G401 (cell line): ENCODE measurements around the gene CD1B. TPM values are rescaled to one million over a fixed set of nuclear protein-coding genes. Genes with fewer than 3 reads are reported as not detected.
A peak's percentile ranks its signal among the peaks of the same experiment; 100 is the strongest.
"Not testable (repeated sequence)": the region's sequence is repeated elsewhere in the genome, so short reads cannot be mapped to it uniquely, and the experiment has no call there.

Experiments used
- DNase-seq: peaks from one replicate; pipeline ENCODE4 v3.0.0-alpha.2; 2015; ENCODE audit warnings: low spot score
- in situ Hi-C: cut with HindIII; loops from 2 replicates; pipeline ENCODE4 v1.10.0; 2016; ENCODE audit warnings: low sequenced_read_pairs, mixed read lengths
- total RNA-seq: library from RNA; depleted of rRNA; stranded (reverse); fragments of >200 nt; shearing (Covaris generic); gene quantifications from 2 replicates; pipeline ENCODE4 v1.2.3, GENCODE V29; 2014

The CD1B gene
- total RNA-seq, 1 experiment from 2014 or later: not detected

DNA sequence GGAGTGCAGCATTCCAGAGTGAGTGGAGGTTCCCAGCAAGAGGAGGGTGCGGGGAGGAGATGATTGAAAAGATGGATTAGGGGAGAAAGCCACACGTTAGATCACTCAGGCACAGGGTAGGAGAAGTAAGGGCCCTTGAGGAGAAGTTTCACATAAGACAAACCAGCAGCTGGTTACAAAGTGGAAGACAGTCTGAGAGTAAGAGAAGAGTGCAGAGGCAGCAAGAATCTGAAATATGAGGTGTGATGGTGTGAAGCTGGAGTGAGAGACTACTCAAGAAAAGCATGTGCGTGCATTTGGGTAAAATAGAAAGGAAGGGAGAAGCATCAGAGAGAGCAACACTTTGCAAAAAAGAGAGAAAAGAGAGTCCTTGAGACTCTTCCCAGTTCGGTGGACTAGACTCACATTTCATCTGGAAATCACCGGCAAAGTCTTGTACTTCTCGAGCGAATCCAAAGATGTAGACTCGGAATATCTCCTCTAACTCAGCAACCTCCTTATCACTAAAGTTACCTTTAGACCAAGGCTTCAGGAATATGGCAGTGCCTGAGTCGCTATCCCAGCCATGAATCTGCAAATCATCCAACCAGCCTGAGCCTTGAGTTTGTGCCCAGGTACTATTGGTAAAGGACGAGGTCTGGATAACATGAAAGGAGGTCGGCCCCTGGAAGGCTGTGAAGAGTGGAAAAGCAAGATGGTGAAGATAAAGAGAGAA, 783 bp downstream of the CD1B start:
- in situ Hi-C loops: no loop called here
- DNase-seq: no peak

DNA sequence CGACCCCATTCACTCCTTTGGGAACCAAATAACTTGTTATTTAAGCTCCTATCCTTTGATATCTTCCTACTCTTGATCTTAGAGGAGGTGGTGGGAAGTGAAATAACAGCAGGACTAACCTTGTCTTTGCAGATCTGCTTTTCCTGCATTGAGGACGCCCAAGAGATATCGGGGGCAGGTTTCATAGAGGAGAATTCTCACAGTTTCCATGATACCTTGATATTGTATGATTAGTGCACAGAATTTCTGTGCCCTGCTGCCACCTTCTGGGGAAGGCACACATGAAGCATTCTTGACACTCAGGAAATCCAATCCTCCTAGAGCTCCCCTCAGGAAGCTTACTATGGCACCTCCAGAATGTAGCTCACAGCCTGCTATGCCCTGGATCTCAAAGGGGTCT, 1.6 kb downstream of the CD1B start:
- in situ Hi-C loops: no loop called here
- no peak for DNase-seq

DNA sequence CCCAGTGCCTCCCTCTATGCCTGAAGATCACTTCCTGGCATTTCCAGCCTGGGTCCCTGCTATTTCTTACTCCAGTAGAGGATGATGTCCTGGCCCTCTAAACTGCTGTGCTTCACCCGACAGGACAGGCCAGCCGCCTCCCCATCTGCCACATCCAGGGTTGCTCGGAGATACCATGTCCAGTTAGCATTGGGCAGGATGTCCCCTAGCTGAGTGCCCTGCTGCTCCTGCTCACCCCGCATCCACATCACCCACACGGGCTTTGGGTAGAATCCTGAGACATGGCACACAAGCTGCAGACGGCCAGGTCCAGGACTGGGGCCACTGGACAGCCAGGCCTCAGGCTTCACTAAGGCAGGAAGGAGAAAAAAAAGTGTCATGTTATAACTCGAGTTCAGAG, 2.0 kb downstream of the CD1B start:
- in situ Hi-C loops: no loop called here
- no peak for DNase-seq

DNA sequence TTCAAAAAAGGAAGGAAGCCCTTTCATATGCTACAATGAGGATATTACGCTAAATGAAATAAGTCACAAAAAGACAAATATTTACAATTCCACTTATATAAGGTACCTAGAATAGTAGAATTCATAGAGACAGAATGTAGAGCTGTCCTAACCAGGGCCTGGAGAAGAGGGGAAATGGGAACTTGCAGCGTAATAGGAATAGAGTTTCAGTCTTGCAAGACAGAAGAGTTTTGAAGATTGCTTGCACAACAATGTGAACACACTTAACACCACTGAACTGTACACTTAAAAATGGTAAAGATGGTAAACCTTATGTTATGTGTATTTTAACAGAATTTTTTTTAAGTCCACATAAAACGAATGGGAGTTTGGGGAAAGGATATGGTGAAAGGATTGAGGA, 2.9 kb downstream of the CD1B start:
- in situ Hi-C loops: no loop called here

DNA sequence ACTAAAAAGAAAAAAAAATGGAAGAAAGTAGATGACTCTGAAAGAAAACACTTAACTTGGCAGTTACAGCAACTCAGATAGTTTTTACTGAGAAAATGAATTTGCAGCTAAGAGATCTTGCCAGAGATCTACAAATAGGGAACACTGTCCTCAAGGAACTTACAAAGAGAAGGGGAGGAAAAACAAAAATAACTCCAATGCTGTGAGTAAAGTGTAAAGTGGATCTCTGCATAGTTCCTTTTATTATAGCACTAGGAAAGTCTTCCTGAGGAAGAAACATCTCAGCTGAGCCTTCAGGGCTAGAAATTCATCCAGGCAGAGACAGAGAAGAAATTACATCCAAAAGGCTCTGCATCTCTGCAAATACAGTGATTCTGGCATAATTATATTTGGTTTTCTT, 3.9 kb downstream of the CD1B start:
- in situ Hi-C loops: no loop called here
- no peak for DNase-seq

More for the DNA sequence above, 2.9 kb downstream of the CD1B start:
- DNase-seq: no peak

DNA sequence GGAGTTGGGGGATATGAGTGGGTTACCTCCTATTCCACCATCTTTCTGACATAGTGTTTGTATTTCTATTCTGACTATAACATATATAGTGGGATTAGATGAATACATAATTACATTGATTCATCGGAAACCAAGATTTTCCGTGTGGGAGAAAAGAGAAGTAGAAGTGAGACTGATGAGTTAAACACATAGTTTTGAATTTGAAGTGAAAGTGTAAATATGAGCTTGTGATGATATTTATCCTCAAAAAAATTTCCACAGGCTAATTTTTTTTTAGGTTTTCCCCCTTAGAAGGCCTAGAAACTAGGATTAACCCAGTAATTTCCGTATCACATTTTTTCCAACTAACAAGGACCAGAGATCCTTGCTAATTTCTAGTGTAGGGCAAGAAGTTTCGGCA, 6.9 kb downstream of the CD1B start:
- no peak for DNase-seq
- in situ Hi-C loops: no loop called here

DNA sequence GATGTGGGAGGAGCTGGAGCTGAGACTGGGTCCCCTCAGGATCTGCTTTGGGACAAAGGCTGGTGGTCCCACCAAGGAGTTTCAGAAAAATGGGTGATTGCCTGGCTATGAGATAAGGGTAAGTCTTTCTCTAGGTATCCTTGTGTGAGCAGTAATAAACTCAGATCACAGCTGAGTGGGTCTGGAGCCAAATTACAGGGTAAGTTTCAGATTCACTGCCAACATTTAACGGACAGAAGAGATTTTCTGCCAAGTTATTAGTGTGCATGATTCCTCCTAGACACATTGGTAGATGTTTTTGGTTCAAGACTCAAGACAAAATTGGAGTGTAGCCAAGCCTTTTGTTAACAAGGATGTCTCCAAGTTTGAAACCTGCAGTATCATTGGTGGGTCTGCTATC, 7.5 kb downstream of the CD1B start:
- no peak for DNase-seq
- in situ Hi-C loops: no loop called here

DNA sequence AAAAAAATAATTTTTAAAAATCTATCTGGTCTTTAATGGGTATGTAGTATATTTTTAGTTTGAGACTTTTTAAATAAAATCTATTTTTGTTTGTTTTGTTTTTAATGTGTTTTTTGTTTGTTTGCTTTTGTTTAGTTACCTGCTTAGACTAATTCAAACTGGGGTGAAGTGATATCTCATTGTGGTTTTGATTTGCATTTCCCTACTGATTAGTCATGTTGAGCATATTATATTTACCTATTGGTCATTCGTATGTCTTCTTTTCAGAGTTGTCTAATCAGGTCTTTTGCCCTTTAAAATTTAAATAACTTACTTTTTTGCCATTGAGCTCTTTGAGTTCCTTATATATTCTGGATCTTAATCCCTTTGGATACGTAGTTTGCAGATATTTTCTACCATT, 20.3 kb downstream of the CD1B start:
- DNase-seq: no peak
- in situ Hi-C loops: no loop called here

DNA sequence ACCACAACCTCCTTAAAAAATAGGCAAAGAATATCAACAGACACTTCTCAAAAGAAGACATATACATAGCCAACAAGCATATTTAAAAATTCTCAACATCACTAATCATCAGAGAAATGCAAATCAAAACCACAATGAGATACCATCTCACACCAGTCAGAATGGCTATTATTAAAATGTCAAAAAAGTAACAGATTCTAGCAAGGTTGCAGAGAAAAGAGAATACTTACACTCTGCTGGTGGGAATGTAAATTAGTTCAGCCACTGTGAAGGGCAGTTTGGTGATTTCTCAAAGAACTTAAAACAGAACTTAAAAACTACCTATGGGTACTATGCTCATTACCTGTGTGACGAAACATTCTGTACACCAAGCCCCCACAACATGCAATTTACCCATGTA, 20.7 kb downstream of the CD1B start:
- in situ Hi-C loops: no loop called here
- no peak for DNase-seq

DNA sequence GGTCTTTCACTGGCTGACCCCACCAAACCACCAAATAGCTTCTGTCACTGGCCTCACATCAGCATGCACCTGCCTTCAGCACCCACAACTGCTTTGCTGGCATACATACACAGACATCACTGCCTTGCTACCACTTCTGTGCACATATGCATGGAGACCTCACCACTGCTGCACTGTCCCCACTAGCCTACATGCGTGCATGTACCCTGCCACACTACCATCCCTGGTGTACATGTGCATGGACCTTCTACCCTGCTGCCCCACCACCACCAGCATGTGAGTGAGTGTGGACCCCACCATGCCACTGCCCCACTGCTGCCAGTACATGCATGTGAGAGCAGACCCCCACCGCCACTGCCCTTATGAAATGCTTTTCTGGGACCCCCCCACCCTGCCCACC, 35.5 kb downstream of the CD1B start:
- DNase-seq: no peak
- in situ Hi-C loops: no loop called here

DNA sequence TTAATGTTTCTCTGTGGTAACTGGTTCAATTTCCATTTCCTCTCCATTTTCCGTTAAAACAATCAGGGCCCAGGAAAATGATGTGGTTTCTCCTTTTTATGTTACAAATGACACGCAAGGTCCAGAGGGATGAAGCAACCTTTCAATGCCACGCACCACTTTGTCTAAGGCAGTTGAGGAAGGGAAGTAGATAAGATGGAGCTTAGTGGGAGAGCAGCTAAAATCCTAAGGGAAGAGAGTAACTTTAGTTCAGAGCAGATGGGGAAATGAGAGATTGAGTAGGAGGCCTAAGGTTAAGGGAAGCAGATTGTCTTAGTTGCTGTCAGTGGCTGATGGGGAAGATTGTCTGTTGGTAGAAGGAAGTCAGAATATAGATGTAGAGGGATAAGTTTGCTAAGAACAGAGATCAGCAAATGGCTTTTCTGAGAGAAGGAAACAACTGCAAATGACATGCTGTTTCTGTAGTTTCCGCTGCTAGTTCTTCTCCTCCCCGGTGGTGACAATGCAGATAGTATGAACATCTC, 40.9 kb downstream of the CD1B start:
- no peak for DNase-seq
- in situ Hi-C loops: no loop called here

DNA sequence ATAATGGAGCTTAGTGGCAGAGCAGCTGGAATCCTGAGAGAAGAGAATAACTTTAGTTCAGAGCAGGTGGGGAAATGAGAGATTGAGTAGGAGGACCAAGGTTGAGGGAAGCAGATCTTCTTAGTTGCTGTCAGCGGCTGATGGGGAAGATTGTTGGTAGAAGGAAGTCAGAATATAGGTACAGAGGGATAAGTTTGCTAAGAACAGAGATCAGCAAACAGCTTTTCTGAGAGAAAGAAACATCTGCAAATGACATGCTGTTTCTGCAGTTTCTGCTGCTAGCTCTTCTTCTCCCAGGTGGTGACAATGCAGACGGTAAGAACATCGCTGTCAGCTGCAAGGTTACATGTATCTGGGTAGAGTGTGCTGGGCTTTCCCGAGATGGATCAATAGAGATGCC, 41.5 kb downstream of the CD1B start, which contains the start of gene CD1C:
Gene CD1C, plus strand, starts transcription at position 113 of the 400 bp plus-strand sequence. Its CDS starts 142 bp downstream, at position 255.
- in situ Hi-C loops: no loop called here

DNA sequence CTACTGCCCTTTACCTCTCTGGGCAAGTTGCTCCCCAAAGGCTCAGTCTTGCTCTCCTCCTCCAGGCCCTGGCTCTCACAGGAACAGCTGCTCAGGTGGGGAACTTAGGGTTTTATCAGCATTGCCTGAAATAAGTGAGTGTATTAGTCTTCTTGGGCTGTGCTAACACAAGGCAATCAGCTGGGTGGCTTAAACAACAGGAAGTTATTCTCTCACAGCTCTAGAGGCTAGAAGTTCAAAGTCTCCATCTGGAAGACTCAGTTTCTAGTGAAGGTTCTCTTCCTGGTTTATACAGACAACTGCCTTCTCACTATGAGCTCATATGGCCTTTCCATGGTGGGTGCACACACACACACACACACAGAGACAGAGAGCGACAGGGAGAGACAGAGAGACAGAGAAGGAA, 44.4 kb downstream of the CD1B start:
- DNase-seq: no peak
- in situ Hi-C loops: no loop called here

More for the DNA sequence above, 41.5 kb downstream of the CD1B start, which contains the start of gene CD1C:
- DNase-seq: no peak

DNA sequence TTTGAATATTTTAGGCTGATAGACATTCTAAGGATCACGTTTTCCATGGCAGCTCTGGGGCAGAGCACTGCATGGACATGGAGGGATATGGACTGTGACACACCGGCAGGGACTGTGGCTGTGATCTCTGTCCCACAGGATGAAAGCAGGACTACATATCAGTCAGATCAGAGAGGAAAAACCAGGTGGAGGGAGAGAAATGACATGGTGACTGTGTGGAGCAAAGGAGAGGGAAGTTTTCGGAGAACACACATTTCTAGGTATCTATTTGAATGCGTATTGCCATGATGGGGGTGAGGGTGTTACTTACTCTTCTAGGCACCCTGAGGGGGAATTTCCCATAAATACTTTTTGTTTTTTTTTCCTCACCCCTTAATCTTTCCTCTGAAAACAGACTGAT, 44.8 kb downstream of the CD1B start:
- DNase-seq: no peak
- in situ Hi-C loops: no loop called here

DNA sequence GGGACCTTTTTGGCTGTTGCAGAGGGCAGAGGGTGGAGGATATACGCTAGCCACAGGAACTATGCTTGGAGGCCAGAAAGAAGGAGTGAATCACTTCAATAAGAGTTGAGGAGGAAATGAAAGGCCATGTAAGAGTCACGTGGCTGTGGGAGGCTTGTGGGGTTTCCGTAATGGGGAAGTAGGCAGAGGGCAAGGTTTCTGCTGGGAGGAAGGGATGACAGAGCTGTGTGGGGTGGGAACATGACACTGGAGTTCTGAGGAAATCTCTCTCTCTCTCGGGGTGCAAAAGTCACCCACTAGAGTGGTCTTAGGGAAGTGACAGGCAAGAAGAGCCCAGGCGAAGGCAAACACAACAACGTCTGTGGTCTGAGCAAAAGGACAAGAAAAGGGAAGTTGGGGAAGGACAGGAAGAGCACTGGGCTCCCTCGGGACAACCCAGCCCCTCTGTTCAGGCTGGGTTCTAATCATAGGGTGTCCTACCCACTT, 45.5 kb downstream of the CD1B start:
- peak; percentile 2 for DNase-seq
- in situ Hi-C loops: no loop called here

DNA sequence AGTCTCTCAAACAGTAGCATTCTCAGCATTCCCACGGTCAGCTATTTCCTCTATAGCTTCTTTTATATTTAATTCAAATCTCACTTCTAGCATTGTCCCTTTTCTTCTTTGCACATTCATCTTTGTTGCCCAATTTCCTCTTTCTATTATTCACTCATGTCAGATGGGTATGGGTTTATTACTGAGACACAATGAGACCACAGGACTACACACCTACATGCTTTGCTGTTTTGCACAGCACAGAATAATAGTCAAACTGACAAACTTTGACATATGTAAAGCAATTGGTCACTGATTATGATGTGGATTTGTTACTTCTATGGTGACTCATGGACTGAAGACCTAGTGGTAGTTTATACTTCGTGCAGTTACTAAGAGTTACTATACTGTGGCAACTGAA, 47.4 kb downstream of the CD1B start:
- no peak for DNase-seq
- in situ Hi-C loops: no loop called here

DNA sequence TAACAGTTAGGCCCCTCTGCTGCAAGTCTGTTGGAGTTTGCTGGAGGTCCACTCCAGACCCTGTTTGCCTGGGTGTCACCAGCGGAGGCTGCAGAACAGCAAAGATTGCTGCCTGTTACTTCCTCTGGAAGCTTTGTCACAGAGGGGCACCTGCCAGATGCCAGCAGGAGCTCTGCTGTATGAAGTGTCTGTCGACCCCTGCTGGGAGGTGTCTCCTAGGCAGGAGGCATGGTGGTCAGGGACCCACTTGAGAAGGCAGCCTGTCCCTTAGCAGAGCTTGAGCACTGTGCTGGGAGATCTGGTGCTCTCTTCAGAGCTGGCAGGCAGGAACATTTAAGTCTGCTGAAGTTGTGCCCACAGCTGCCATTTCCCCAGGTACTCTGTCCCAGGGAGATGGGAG, 48.9 kb downstream of the CD1B start:
- DNase-seq, in situ Hi-C loops: not testable (repeated sequence)
